Neural crest cell (in vitro differentiated cells): ENCODE data around the gene SLC22A8. TPM values are rescaled to one million over a fixed set of nuclear protein-coding genes. Genes with fewer than 3 reads are reported as not detected.

Source experiments
- DNase-seq: peaks from one replicate; pipeline ENCODE4 v3.0.0; 2021; ENCODE audit warnings: low read depth, mixed read lengths, low spot score
- H3K27ac Mint-ChIP-seq: one replicate; pipeline ENCODE4 v1.8.0; 2021; ENCODE audit warnings: mild to moderate bottlenecking, mixed read lengths; ENCODE audit not compliant: unreplicated experiment
- H3K27me3 Mint-ChIP-seq: 2 replicates; pipeline ENCODE4 v1.8.0; 2021; ENCODE audit warnings: low read depth, mild to moderate bottlenecking, mixed read lengths
- H3K36me3 Mint-ChIP-seq: 2 replicates; pipeline ENCODE4 v1.8.0; 2021; ENCODE audit warnings: low read depth, mild to moderate bottlenecking, mixed read lengths
- H3K4me1 Mint-ChIP-seq: 2 replicates; pipeline ENCODE4 v1.8.0; 2021; ENCODE audit warnings: mixed read lengths
- H3K4me3 Mint-ChIP-seq: one replicate; pipeline ENCODE4 v1.8.0; 2021; ENCODE audit warnings: mild to moderate bottlenecking, mixed read lengths
- H3K9me3 Mint-ChIP-seq: 2 replicates; pipeline ENCODE4 v1.8.0; 2021; ENCODE audit warnings: mixed read lengths
- CTCF ChIP-seq: fragments of 200-600 bp; sonication (generic); conservative IDR thresholded peaks from 2 replicates; pipeline ENCODE4 v1.5.0; 2021; ENCODE audit warnings: antibody characterized with exemption, mild to moderate bottlenecking
- total RNA-seq: library from RNA; stranded (reverse); gene quantifications from 2 replicates; pipeline ENCODE4 v1.2.1, GENCODE V29; 2021

The SLC22A8 gene
- total RNA-seq, 1 donor from 2014 or later: not detected

GRCh38 chr11:62985041-62985750 is 30.4 kb downstream of the SLC22A8 start:
- H3K36me3 Mint-ChIP-seq: no peaks in the 10 kb centered on the region
- TF ChIP-seq CTCF: no peak
- DNase-seq: no peak
- H3K9me3 Mint-ChIP-seq: no peaks in the 10 kb centered on the region
- H3K27ac Mint-ChIP-seq: peak overlapping the region; percentile 5
- H3K4me1 Mint-ChIP-seq: peaks cover 10% of the 10 kb centered on the region
- no peaks in the 10 kb centered on the region for H3K27me3 Mint-ChIP-seq
- no peak overlapping the region for H3K4me3 Mint-ChIP-seq

- H3K4me3 Mint-ChIP-seq: no peak within 1 kb of the TSS
- TF ChIP-seq CTCF: no peak
- H3K27ac Mint-ChIP-seq: peak within 1 kb of the TSS; percentile 67
- H3K36me3 Mint-ChIP-seq: no peaks in the 10 kb centered on the region
- no peaks in the 10 kb centered on the region for H3K9me3 Mint-ChIP-seq
- no peak for DNase-seq
- no peaks in the 10 kb centered on the region for H3K27me3 Mint-ChIP-seq
- H3K4me1 Mint-ChIP-seq: peaks cover 10% of the 10 kb centered on the region
These were observed 31.1 kb downstream of the SLC22A8 start, which contains the start of gene SLC22A6 for GRCh38 chr11:62984451-62984991. Gene SLC22A6 (minus strand): TSS chr11:62984967. CDS start chr11:62984690, 277 bp downstream.

- no peak for DNase-seq
- no peak for TF ChIP-seq CTCF
- Mint-ChIP-seq H3K9me3 (no peaks in the 10 kb centered on the region), H3K4me3 (no peak overlapping the region), H3K4me1 (peaks cover 10% of the 10 kb centered on the region), H3K36me3 (no peaks in the 10 kb centered on the region), H3K27ac (peak overlapping the region; percentile 67), H3K27me3 (no peaks in the 10 kb centered on the region)
These were observed 32.0 kb downstream of the SLC22A8 start for GRCh38 chr11:62983536-62984199.

- H3K27ac Mint-ChIP-seq: no peak overlapping the region
- no peak for DNase-seq
- peaks cover 10% of the 10 kb centered on the region for H3K4me1 Mint-ChIP-seq
- TF ChIP-seq CTCF: no peak
- no peaks in the 10 kb centered on the region for H3K27me3 Mint-ChIP-seq
- H3K36me3 Mint-ChIP-seq: no peaks in the 10 kb centered on the region
- no peak overlapping the region for H3K4me3 Mint-ChIP-seq
- no peaks in the 10 kb centered on the region for H3K9me3 Mint-ChIP-seq
These were observed 33.9 kb downstream of the SLC22A8 start for GRCh38 chr11:62981743-62982142.

- H3K27ac Mint-ChIP-seq: no peak overlapping the region
- no peak overlapping the region for H3K4me3 Mint-ChIP-seq
- H3K4me1 Mint-ChIP-seq: peaks cover 7% of the 10 kb centered on the region
- H3K9me3 Mint-ChIP-seq: no peaks in the 10 kb centered on the region
- no peak for TF ChIP-seq CTCF
- no peak for DNase-seq
- H3K27me3 Mint-ChIP-seq: no peaks in the 10 kb centered on the region
- no peaks in the 10 kb centered on the region for H3K36me3 Mint-ChIP-seq
These were observed 35.4 kb downstream of the SLC22A8 start for GRCh38 chr11:62980133-62980760.
